ENCODE results near the gene OR52N2. TPM values are rescaled to one million over a fixed set of nuclear protein-coding genes. Genes with fewer than 3 reads are reported as not detected.
A peak's percentile ranks its signal among the peaks of the same experiment; 100 is the strongest.

The OR52N2 gene
- total and polyA plus RNA-seq, 9 of the 15 experiments (the other 6 are each of a cell fraction or from before 2014, with no cell fraction given) = not detected

DNA sequence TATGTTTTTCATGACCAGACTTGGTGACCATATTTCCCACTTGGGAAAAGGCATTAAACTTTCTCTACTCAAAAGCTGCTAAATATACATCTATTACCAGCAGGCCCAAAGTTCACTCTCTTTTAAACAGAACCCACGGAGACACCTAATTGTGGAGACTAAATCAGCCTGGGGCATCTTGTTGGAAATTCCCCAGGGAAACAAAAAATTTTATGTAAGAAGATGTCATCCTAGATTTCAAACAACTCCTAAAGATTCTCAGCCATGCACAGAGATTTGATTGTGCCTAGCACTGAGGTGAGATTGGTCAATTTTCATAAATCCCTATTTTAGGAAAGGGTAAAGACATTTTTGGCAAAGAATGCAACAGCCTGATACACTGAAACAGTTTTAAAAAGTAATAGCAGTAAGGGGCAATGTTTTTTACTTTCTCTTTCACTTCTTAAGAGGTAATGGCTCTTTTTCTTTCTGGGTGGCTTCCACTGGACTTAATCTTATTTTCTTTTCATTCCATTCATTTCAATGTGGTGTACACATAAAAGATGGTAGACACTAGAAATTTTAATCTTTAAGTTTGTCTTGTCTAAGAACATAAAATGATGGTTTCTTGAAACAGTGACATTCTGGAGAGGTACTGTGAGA lies 9.6 kb downstream of the OR52N2 start:
- H3K4me1 ChIP-seq (replicated peaks in 1 of 2; ENCODE audit: control insufficient read depth in 2 of 2, insufficient read depth in 2 of 2, low read length in 2 of 2) = peaks cover 0 to 4% of the 10 kb centered on the region in 2 experiments; a peak in 2 of 5 replicates
- H3K27ac ChIP-seq (ENCODE audit: extremely low read depth, low read depth, low read length) = no peak overlapping the region; the same call in 2 of the 3 replicates
- H3K36me3 ChIP-seq (ENCODE audit: control insufficient read depth, insufficient read depth, low read length) = no peaks in the 10 kb centered on the region
- H3K4me2 ChIP-seq (ENCODE audit: insufficient read depth, low read length) = no peak overlapping the region; the same call in 1 of the 2 replicates
- H3K9ac ChIP-seq (ENCODE audit: insufficient read depth in 1 of 2, low read depth in 2 of 2, low read length in 2 of 2) = no peak overlapping the region
- POLR2A ChIA-PET = no interaction called here
- in situ Hi-C loops (cut with MboI) = no loop called here
- no peak for ATAC-seq
- H3K9me1 ChIP-seq (ENCODE audit: control insufficient read depth, insufficient read depth, low read length) = no peaks in the 10 kb centered on the region
- no peaks in the 10 kb centered on the region for H3K27me3 ChIP-seq (ENCODE audit: control insufficient read depth in 2 of 2, insufficient read depth in 2 of 2, low read length in 2 of 2)
- intact Hi-C loops (cut with micrococcal nuclease) = no loop called here
- BruUV-seq (replicated peaks) = no TSS peak
- FAIRE-seq = no peak
- H4K20me1 ChIP-seq (replicated peaks; ENCODE audit: control insufficient read depth, insufficient read depth, low read length) = no peaks in the 10 kb centered on the region
- no peaks in the 10 kb centered on the region for H3K9me3 ChIP-seq (replicated peaks; ENCODE audit: control insufficient read depth, insufficient read depth, low read depth, low read length)
- CTCF ChIA-PET (ENCODE audit: low intra/inter-chr PET ratio) = no interaction called here
- peak overlapping the region; percentile 42; the same call in 1 of the 2 replicates for H2AFZ ChIP-seq (ENCODE audit: low read depth, low read length)
- WGBS (ENCODE audit: insufficient coverage, low coverage, missing lambda C conversion rate) = 22% methylated on average over 1 of the region's 1 CpG
- DNase-seq (ENCODE audit: extremely low read depth in 1 of 4, low spot score in 3 of 4) = no peak
- H3K4me3 ChIP-seq = no peak overlapping the region
- no peak for TF ChIP-seq POLR2B (IDR thresholded peaks at IDR 0.05; ENCODE audit: low read depth, partially characterized antibody)
- 0 out of 2 replicates have a peak, but pooled peaks have one; percentile 22 for TF ChIP-seq ELF1 (tag; IDR thresholded peaks at IDR 0.05)
- no peaks in the 10 kb centered on the region for H3K79me2 ChIP-seq (ENCODE audit: control insufficient read depth, insufficient read depth, low read length)

GRCh38 chr11:5831196-5831829 lies 22.6 kb downstream of the OR52N2 start:
- H3K4me2 ChIP-seq (ENCODE audit: insufficient read depth, low read length) = no peak overlapping the region
- ChIA-PET POLR2A (no interaction called here), CTCF (ENCODE audit: low intra/inter-chr PET ratio) (no interaction called here)
- no peaks in the 10 kb centered on the region for H3K79me2 ChIP-seq (ENCODE audit: control insufficient read depth, insufficient read depth, low read length)
- DNase-seq (ENCODE audit: extremely low read depth in 1 of 4, low spot score in 3 of 4) (no peak), ATAC-seq (no peak), FAIRE-seq (no peak)
- no peaks in the 10 kb centered on the region for H3K9me3 ChIP-seq (replicated peaks; ENCODE audit: control insufficient read depth, insufficient read depth, low read depth, low read length)
- no peaks in the 10 kb centered on the region for H3K4me1 ChIP-seq (replicated peaks in 1 of 2; ENCODE audit: control insufficient read depth in 2 of 2, insufficient read depth in 2 of 2, low read length in 2 of 2)
- H3K4me3 ChIP-seq = no peak overlapping the region
- no peak overlapping the region for H3K27ac ChIP-seq (ENCODE audit: extremely low read depth, low read depth, low read length)
- 8% methylated on average over 6 of the region's 6 CpGs for WGBS (ENCODE audit: insufficient coverage, low coverage, missing lambda C conversion rate)
- H3K27me3 ChIP-seq (ENCODE audit: control insufficient read depth in 2 of 2, insufficient read depth in 2 of 2, low read length in 2 of 2) = 0 out of 5 replicates have a peak, but pooled peaks cover 0 to 4% of the 10 kb centered on the region in 2 experiments
- no TSS peak for BruUV-seq (replicated peaks)
- intact Hi-C loops (cut with micrococcal nuclease) = no loop called here
- no peak overlapping the region for H3K9ac ChIP-seq (ENCODE audit: insufficient read depth in 1 of 2, low read depth in 2 of 2, low read length in 2 of 2)
- H3K9me1 ChIP-seq (ENCODE audit: control insufficient read depth, insufficient read depth, low read length) = no peaks in the 10 kb centered on the region
- in situ Hi-C loops (cut with MboI) = no loop called here
- TF ChIP-seq SMARCA5 (IDR thresholded peaks at IDR 0.05) = no peak
- peak; percentile 76 for TF ChIP-seq ZFP36 (IDR thresholded peaks at IDR 0.05; ENCODE audit: low read depth, low read length, partially characterized antibody)
- no peak overlapping the region; the same call in 1 of the 2 replicates for H2AFZ ChIP-seq (ENCODE audit: low read depth, low read length)
- no peaks in the 10 kb centered on the region for H3K36me3 ChIP-seq (ENCODE audit: control insufficient read depth, insufficient read depth, low read length)
- no peaks in the 10 kb centered on the region for H4K20me1 ChIP-seq (replicated peaks; ENCODE audit: control insufficient read depth, insufficient read depth, low read length)

Data from K562 (cell line).